IMR-90 (cell line): Measurements from ENCODE around the gene STK10. TPM values are rescaled to one million over a fixed set of nuclear protein-coding genes. Genes with fewer than 3 reads are reported as not detected.
A peak's percentile ranks its signal among the peaks of the same experiment; 100 is the strongest.
"Not testable (repeated sequence)": the region's sequence is repeated elsewhere in the genome, so short reads cannot be mapped to it uniquely, and the experiment has no call there.

Source experiments
- ATAC-seq: fragments of 200-7000 bp; cut with Tn5 transposase; 2 replicates; pipeline ENCODE4 v1.9.1; 2020; ENCODE audit warnings: low read depth, mild to moderate bottlenecking, moderate library complexity
- BruUV-seq: library from RNA; stranded (reverse); fragments of 400-500 nt; replicated peaks from 2 replicates; lab custom pipeline; 2021; lab: Mats Ljungman, UMichigan
- CTCF ChIA-PET: fragments of 300-600 bp; formaldehyde crosslinking; extraction: SDS; loops from one replicate; lab custom pipeline; 2021; ENCODE audit warnings: antibody characterized with exemption; lab: Yijun Ruan, JAX
- POLR2A ChIA-PET: fragments of 300-600 bp; sonication (Branson Sonifier 250); formaldehyde crosslinking; loops from one replicate; lab custom pipeline; 2022; ENCODE audit warnings: antibody characterized with exemption; ENCODE audit not compliant: unreplicated experiment; lab: Charles Lee
- DNase-seq: peaks from one replicate; pipeline ENCODE4 v3.0.0; 2013
- H2AFZ ChIP-seq: replicated peaks from 2 replicates; pipeline ENCODE3; 2013; ENCODE audit warnings: low read length, mild to moderate bottlenecking; ENCODE audit not compliant: poor library complexity
- H2AK5ac ChIP-seq: 2 replicates; pipeline ENCODE4 v1.6.1; 2013; ENCODE audit warnings: low read depth, low read length, inconsistent platforms
- H2AK9ac ChIP-seq: replicated peaks from 2 replicates; pipeline ENCODE3; 2013; ENCODE audit warnings: mild to moderate bottlenecking, low read depth, low read length, moderate library complexity; ENCODE audit not compliant: poor library complexity
- H2BK120ac ChIP-seq: 2 replicates; pipeline ENCODE4 v1.6.1; 2013; ENCODE audit warnings: low read depth, low read length, inconsistent platforms
- H2BK15ac ChIP-seq: 3 replicates; pipeline ENCODE4 v1.6.1; 2013; ENCODE audit warnings: low read depth, low read length, inconsistent platforms
- H2BK20ac ChIP-seq: 2 replicates; pipeline ENCODE4 v1.6.1; 2013; ENCODE audit warnings: low read depth, mild to moderate bottlenecking, inconsistent platforms, low read length, moderate library complexity
- H2BK5ac ChIP-seq: 2 replicates; pipeline ENCODE4 v1.6.1; 2013; ENCODE audit warnings: mild to moderate bottlenecking, low read depth, low read length, inconsistent platforms; ENCODE audit not compliant: poor library complexity, severe bottlenecking
- H3K14ac ChIP-seq: replicated peaks from 2 replicates; pipeline ENCODE4 v1.6.1; 2013; ENCODE audit warnings: low read depth, low read length, inconsistent platforms
- H3K18ac ChIP-seq: 2 replicates; pipeline ENCODE4 v1.6.1; 2013; ENCODE audit warnings: low read depth, low read length, control low read depth
- H3K23ac ChIP-seq: 2 replicates; pipeline ENCODE4 v1.6.1; 2013; ENCODE audit warnings: low read depth, low read length, inconsistent platforms
- H3K27ac ChIP-seq: 2 replicates; pipeline ENCODE4 v1.5.1; 2013; ENCODE audit warnings: mild to moderate bottlenecking, control low read depth, low read length; ENCODE audit not compliant: insufficient read depth
- H3K27me3 ChIP-seq: 2 replicates; pipeline ENCODE4 v1.6.1; 2013; ENCODE audit warnings: low read length; ENCODE audit not compliant: control insufficient read depth, insufficient read depth
- H3K36me3 ChIP-seq: 2 replicates; pipeline ENCODE4 v1.6.1; 2013; ENCODE audit warnings: low read length, mixed read lengths; ENCODE audit not compliant: control insufficient read depth, insufficient read depth
- H3K4ac ChIP-seq: 2 replicates; pipeline ENCODE4 v1.6.1; 2013; ENCODE audit warnings: low read depth, low read length, inconsistent platforms
- H3K4me1 ChIP-seq: 2 replicates; pipeline ENCODE4 v1.6.1; 2013; ENCODE audit warnings: low read length, mixed read lengths; ENCODE audit not compliant: control insufficient read depth, insufficient read depth
- H3K4me2 ChIP-seq: 2 replicates; pipeline ENCODE4 v1.6.1; 2013; ENCODE audit warnings: low read depth, mild to moderate bottlenecking, control low read depth, low read length, moderate library complexity
- H3K4me3 ChIP-seq: 2 replicates; pipeline ENCODE4 v1.5.1; 2013; ENCODE audit warnings: low read depth, mild to moderate bottlenecking, control low read depth, low read length, moderate library complexity; ENCODE audit not compliant: insufficient read depth
- H3K56ac ChIP-seq: 2 replicates; pipeline ENCODE4 v1.6.1; 2013; ENCODE audit warnings: low read length, inconsistent platforms; ENCODE audit not compliant: insufficient read depth; ENCODE audit errors: extremely low read depth
- H3K79me1 ChIP-seq, 2 experiments: 2 replicates each; pipeline ENCODE4 v1.6.1; 2013; ENCODE audit warnings: low read length in 2 of 2, inconsistent platforms in 1 of 2, low read depth in 1 of 2
- H3K9ac ChIP-seq: 2 replicates; pipeline ENCODE4 v1.6.1; 2013; ENCODE audit warnings: low read depth, low read length, control low read depth
- H3K9me1 ChIP-seq: 2 replicates; pipeline ENCODE4 v1.6.1; 2013; ENCODE audit warnings: low read length, inconsistent platforms; ENCODE audit not compliant: insufficient read depth
- H3K9me3 ChIP-seq: 2 replicates; pipeline ENCODE4 v1.6.1; 2013; ENCODE audit warnings: low read length; ENCODE audit not compliant: control insufficient read depth, insufficient read depth
- H4K20me1 ChIP-seq: 2 replicates; pipeline ENCODE4 v1.6.1; 2013; ENCODE audit warnings: low read length, inconsistent platforms; ENCODE audit not compliant: insufficient read depth
- H4K5ac ChIP-seq: 2 replicates; pipeline ENCODE4 v1.6.1; 2013; ENCODE audit warnings: mild to moderate bottlenecking, low read depth, low read length, control low read depth
- H4K8ac ChIP-seq, 2 experiments: 2 replicates each; pipeline ENCODE4 v1.6.1; 2013; ENCODE audit warnings: low read depth in 2 of 2, low read length in 2 of 2, control low read depth in 1 of 2, inconsistent platforms in 1 of 2
- H4K91ac ChIP-seq: 2 replicates; pipeline ENCODE4 v1.6.1; 2013; ENCODE audit warnings: low read depth, low read length, inconsistent platforms; ENCODE audit not compliant: insufficient read depth
- CEBPB ChIP-seq: IDR thresholded peaks from 2 replicates; pipeline ENCODE4 v1.6.1; 2012; ENCODE audit warnings: low read depth, low read length, improper control_type of control experiment
- WGBS, 2 experiments: methylation state at CpG; one replicate each; pipeline versions ENCODE4 v1.1.5 to v1.1.7; 2013; ENCODE audit warnings: missing lambda C conversion rate in 2 of 2; ENCODE audit not compliant: insufficient read length in 1 of 2; ENCODE audit errors: extremely low coverage in 2 of 2; 5-methylcytosine and 5-hydroxymethylcytosine counted together
- dilution Hi-C: fragments of 300-500 bp; cut with HindIII; formaldehyde crosslinking; loops from one replicate; pipeline ENCODE4 v1.14.3; 2018; ENCODE audit warnings: low sequenced_read_pairs; ENCODE audit not compliant: unreplicated experiment
- in situ Hi-C: fragments of 300-500 bp; cut with MboI; formaldehyde crosslinking; loops from 3 replicates; pipeline ENCODE4 v1.14.3; 2019; ENCODE audit warnings: low sequenced_read_pairs, inconsistent platforms, mixed read lengths
- intact Hi-C: fragments of 100-400 bp; cut with micrococcal nuclease; formaldehyde crosslinking; loops from 2 replicates; pipeline ENCODE4 v1.10.0; 2022
- polyA plus RNA-seq, 3 experiments: library from polyadenylated mRNA; depleted of rRNA; stranded (reverse); fragments of >200 nt; gene quantifications; 2 replicates each; pipeline ENCODE4 v1.2.3, GENCODE V29; 2012; ENCODE audit warnings: low replicate concordance in 1 of 3
- total RNA-seq: library from RNA; depleted of rRNA; stranded (reverse); fragments of >200 nt; gene quantifications from 2 replicates; pipeline ENCODE4 v1.2.3, GENCODE V29; 2012

The STK10 gene
- total and polyA plus RNA-seq, 2 of the 4 experiments (the other 2 are of a cell fraction) = 15.4 to 18.5 TPM

GRCh38 chr5:172205984-172206383, 18.0 kb upstream of the STK10 start:
- H2AK9ac ChIP-seq, H3K4me3 ChIP-seq, H4K8ac ChIP-seq, H3K56ac ChIP-seq, H3K18ac ChIP-seq, H2AK5ac ChIP-seq, H4K5ac ChIP-seq, H3K9me3 ChIP-seq, H3K27me3 ChIP-seq, H3K23ac ChIP-seq, H2BK15ac ChIP-seq, H2AFZ ChIP-seq, H3K27ac ChIP-seq, H3K4me1 ChIP-seq, in situ Hi-C loops, H3K9ac ChIP-seq, H4K91ac ChIP-seq, H3K14ac ChIP-seq, CTCF ChIA-PET, H2BK20ac ChIP-seq, H3K36me3 ChIP-seq, POLR2A ChIA-PET, H4K20me1 ChIP-seq, H3K4ac ChIP-seq, BruUV-seq, dilution Hi-C loops, H3K9me1 ChIP-seq, H3K4me2 ChIP-seq, ATAC-seq, DNase-seq, H2BK120ac ChIP-seq, H2BK5ac ChIP-seq: not testable (repeated sequence)
- TF ChIP-seq CEBPB = 0 out of 2 replicates have a peak, but pooled peaks have one; percentile 24
- whole genome bisulfite sequencing, 2 experiments = 71% methylated on average over 2 of the region's 11 CpGs; no CpG with 5 or more reads in 1 of the 2 experiments
- H3K79me1 ChIP-seq = peaks cover 14 to 34% of the 10 kb centered on the region in 2 experiments; a peak in 3 of 4 replicates
- intact Hi-C loops = loop anchor here (5.0 kb wide), 1 partner anchor 76 kb away; the partner anchor contains the start of gene UBTD2
